GM19025 (cell line): ENCODE measurements around the gene SLC9A1.
A peak's percentile ranks its signal among the peaks of the same experiment; 100 is the strongest.
"Not testable (repeated sequence)": the region's sequence is repeated elsewhere in the genome, so short reads cannot be mapped to it uniquely, and the experiment has no call there.

Experiments
- ATAC-seq: cut with Tn5 transposase; IDR thresholded peaks from one replicate; pipeline ENCODE4 v1.9.1; 2021; ENCODE audit warnings: mild to moderate bottlenecking, low read depth, moderate library complexity; ENCODE audit not compliant: unreplicated experiment

Gene SLC9A1

DNA sequence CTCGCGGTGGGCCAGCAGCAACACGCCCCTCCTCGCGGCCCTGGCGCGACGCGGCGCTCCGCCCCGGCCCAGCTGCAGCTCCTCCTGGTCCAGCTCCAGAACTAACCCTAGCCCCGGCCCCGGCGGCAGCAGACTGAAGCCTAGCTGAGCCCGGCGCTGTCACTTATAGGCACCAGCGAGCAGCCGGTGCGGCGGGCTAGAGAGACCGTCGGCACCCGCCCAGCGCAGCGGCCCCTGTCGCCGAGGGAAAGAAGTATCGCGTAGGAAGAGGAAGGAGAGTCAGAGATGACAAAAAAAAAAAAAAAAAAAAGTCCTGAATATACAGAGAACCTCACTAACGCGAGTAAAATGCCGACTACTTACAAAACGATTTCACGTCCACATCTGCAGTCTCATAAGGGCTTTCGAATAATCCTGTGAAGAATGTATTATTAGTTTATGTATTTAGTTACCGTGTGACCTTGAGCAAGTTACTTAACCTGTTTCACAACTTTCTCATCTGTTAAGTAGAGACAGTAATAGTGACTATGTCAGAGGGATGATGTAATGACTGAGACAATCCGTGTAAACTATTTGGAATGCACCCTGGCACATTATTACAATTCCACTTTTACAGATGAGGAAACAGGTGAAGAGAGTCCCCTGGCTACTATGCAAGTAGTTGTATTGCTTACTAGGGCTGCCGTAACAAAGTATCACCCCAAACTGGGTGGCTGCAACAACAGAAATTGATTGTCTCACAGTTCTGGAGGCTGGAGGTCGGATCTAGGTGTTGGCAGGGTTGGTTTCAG is at the start of gene SLC9A1:
TSS of gene SLC9A1 (minus strand) at position 135 of the 791 bp plus-strand sequence. CDS start 791 bp downstream, outside the sequence.
- ATAC-seq = peak; percentile 90

GRCh38 chr1:27203946-27204345 is 49.0 kb upstream of the SLC9A1 start:
- no peak for ATAC-seq

DNA sequence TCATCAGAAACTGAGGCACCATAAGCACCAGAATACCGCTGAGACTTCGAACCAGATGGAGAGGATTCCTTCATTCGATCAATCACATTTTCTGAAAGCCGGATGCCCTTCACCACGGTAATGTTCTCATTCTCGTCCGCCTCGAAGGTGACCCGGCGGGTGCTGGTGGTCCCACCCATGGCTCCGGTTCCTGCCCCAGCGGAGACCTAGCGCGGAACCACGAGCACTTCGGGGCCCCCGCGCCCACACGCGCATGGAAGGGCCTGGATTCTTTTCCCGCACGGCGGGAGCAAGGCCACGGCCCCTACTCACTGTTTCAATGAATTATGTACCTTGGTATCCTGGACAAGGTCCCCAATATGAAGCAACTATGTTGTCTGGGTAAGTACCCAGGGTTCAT is 46.4 kb upstream of the SLC9A1 start:
- no peak for ATAC-seq

DNA sequence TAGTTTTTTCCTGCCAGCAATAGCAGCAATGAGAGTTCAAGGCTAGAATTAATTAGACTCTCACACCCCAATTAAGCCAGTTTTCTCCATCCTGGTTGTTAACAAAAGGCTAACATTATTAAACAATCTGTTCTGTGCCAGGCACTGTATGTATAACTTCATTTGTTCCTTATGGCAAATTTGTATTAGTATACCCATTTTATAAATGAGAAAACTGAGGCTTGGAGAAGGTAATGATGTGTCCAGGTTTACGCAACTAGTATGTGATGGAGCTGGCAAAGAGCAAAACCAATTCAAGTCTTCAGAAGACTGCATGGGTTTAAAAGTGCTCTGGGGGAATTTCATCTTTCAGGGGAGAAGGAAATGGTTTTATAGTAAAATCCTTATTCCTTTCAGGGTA is 38.3 kb upstream of the SLC9A1 start:
- no peak for ATAC-seq

GRCh38 chr1:27192039-27192529 is 37.2 kb upstream of the SLC9A1 start:
- no peak for ATAC-seq

- ATAC-seq = not testable (repeated sequence)
Measured at GRCh38 chr1:27184665-27185064, 29.7 kb upstream of the SLC9A1 start.

DNA sequence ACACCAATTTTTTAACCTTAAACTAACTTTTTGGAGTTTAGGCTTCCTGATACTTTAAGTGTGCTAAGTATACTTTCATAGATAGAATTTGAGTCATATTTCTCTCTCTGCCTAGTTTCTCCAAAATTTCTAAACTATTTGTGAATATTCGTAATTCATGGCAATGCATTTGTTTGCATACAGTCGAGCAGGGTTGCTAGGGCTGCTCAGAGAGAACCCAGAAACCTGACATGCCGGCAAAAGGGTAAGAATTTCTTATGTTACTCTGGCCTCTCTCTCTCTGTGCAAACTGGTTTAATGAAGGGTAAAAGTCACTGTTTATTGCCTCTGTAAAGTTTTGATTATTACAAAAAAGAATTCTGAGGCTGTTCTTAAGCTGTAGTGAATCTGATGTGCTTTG is 25.1 kb upstream of the SLC9A1 start:
- ATAC-seq = no peak

- no peak for ATAC-seq
Measured at GRCh38 chr1:27179379-27179778, 24.5 kb upstream of the SLC9A1 start.

DNA sequence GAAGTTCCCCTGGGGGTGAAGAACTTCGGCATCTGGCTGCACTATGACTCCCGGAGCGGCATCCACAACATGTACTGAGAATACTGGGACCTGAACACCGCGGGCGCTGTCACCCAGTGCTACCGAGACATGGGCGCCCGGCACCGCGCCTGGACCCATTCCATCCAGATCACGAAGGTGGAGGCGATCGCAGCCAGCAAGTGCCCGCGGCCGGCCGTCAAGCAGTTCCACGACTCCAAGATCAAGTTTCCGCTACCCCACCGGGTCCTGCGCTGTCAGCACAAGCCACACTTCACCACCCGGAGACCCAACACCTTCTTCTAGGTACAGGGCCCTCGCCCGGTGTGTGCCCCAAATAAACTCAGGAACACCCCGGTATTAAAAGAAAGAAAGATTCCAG is 22.0 kb upstream of the SLC9A1 start:
- ATAC-seq = no peak

DNA sequence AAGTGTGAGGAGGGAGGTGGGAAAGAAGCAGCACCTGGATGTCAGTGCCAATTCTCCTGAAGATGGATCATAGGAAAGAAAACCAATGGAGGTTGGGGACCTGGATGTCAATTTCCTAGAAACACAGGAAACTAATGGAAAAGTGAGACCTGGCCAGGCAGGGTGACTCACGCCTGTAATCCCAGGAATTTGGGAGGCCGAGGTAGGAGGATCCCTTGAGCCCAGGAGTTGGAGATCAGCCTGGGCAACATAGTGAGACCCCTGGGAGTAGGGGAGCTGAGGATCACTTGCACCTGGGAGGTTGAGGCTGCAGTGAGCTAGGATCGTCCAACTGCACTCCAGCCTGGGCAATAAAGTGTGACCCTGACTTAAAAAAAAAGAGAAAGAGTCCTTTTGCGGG is 21.4 kb upstream of the SLC9A1 start:
- ATAC-seq = no peak

DNA sequence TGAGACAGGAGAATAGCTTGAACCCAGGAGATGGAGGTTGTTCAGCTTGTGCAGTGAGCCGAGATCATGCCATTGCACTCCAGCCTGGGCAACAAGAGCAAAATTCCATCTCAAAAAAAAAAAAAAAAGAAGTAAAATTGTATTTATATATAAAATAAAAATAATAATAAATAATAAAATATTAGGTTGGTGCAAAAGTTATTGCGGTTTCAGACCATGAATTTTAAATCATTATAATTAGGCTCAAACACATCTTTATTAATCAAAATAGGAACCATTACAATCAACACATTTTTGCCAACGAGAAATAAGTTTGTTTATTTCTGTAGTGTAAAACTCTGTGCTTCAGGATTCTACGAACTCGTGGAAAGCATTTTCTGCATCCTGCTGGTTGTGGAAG is 18.1 kb upstream of the SLC9A1 start:
- not testable (repeated sequence) for ATAC-seq

DNA sequence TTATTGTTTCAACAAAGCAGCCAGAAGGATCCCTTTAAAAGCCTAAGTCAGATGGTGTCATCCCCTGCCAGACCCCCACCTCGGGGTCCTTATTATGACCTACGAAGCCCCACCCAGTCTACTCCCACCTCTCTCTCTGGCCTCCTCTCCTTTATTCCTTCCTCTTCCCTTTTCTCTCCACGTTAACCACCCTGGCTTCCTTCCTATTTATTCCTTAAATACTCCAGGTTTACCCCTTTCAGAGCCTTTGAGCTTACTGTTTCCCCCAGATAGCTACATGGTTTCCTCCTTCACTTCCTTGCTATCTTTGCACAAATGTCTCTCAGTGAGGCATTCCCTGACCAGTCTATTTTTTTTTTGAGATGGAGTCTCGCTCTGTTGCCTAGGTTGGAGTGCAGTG is 12.0 kb upstream of the SLC9A1 start:
- ATAC-seq = no peak

- no peak for ATAC-seq
Measured at GRCh38 chr1:27166351-27166802, 11.5 kb upstream of the SLC9A1 start.

GRCh38 chr1:27163093-27163492 is 8.2 kb upstream of the SLC9A1 start:
- ATAC-seq = no peak

DNA sequence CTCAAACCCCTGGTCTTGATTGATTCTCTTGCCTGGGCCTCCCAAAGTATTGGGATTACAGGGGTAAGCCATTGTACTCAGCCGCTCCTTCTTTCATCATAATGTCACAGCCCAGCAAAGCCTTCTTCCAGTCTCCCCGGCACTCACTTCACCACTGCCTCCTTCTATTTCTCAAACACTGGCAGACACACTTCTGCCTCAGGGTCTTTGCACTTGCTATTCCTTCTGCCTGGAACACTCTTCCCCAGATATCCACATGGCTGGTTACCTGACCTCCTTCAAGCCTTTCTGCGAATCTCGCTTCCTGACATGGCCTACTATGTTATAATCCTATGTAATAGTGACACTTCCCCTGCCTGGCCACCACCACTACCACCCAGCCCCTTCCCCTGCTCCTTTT is 7.2 kb upstream of the SLC9A1 start:
- no peak for ATAC-seq

GRCh38 chr1:27161594-27161993 is 6.7 kb upstream of the SLC9A1 start:
- ATAC-seq = no peak

- ATAC-seq = no peak
Measured at GRCh38 chr1:27157194-27157593, 2.3 kb upstream of the SLC9A1 start.

GRCh38 chr1:27154469-27154990 is 395 bp downstream of the SLC9A1 start:
- no peak for ATAC-seq

- no peak for ATAC-seq
Measured at GRCh38 chr1:27153927-27154358, 982 bp downstream of the SLC9A1 start.

- no peak for ATAC-seq
Measured at GRCh38 chr1:27153549-27153886, 1.4 kb downstream of the SLC9A1 start.

GRCh38 chr1:27152829-27153548 is 1.9 kb downstream of the SLC9A1 start:
- ATAC-seq = no peak
